HL-60 (cell line): Measurements from ENCODE around the gene PLD2.

ENCODE experiments used
- CTCF ChIP-seq: IDR thresholded peaks from one replicate; pipeline ENCODE4 v1.5.1; 2011; ENCODE audit warnings: low read length, control low read depth, inconsistent platforms; ENCODE audit not compliant: insufficient read depth
- GABPA ChIP-seq: IDR thresholded peaks from 2 replicates; pipeline ENCODE4 v1.6.1; 2012; ENCODE audit warnings: low read depth
- POLR2AphosphoS5 ChIP-seq: IDR thresholded peaks from 2 replicates; pipeline ENCODE4 v1.6.1; 2012; ENCODE audit warnings: low read depth
- REST ChIP-seq: IDR thresholded peaks from 2 replicates; pipeline ENCODE4 v1.6.1; 2012; ENCODE audit warnings: low read depth; ENCODE audit not compliant: insufficient replicate concordance

GRCh38 chr17:4782652-4783051 lies 24.3 kb upstream of the PLD2 start:
- TF ChIP-seq CTCF, result no peak
- no peak for TF ChIP-seq POLR2AphosphoS5
- no peak for TF ChIP-seq GABPA
- TF ChIP-seq REST, result no peak
